ENCODE measurements around the gene OGFOD2.

DNA sequence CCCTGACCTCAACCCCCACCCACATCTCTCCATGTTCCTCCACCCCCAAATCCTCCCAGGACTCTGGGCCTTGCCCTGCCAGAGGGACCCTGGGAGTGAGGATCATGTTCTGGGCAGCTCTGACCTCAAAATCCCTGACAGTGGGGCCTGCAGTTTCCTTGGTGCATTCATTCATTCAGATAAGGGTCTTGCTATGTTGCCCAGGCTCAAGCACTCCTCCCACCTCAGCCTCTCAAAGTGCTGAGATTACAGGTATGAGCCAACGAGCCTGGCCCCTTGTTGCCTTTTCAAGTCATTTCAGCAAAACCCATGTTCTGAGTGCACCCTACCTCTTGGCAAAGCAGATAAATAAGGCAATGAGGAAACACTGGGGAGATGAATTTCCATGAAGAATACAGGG, 35.1 kb downstream of the OGFOD2 start:
- TF ChIP-seq CTCF (IDR thresholded peaks at IDR 0.05) (no peak), POLR2A (IDR thresholded peaks at IDR 0.05) (no peak)

All from heart left ventricle (tissue), 13 donors.